Medulla oblongata (tissue), 1 donor: ENCODE results near the gene MMS22L.
A peak's percentile ranks its signal among the peaks of the same experiment; 100 is the strongest.

Experiments used
- DNase-seq: peaks from one replicate; pipeline ENCODE4 v3.0.0-alpha.2; 2015; ENCODE audit errors: extremely low spot score

The MMS22L gene, protein sequence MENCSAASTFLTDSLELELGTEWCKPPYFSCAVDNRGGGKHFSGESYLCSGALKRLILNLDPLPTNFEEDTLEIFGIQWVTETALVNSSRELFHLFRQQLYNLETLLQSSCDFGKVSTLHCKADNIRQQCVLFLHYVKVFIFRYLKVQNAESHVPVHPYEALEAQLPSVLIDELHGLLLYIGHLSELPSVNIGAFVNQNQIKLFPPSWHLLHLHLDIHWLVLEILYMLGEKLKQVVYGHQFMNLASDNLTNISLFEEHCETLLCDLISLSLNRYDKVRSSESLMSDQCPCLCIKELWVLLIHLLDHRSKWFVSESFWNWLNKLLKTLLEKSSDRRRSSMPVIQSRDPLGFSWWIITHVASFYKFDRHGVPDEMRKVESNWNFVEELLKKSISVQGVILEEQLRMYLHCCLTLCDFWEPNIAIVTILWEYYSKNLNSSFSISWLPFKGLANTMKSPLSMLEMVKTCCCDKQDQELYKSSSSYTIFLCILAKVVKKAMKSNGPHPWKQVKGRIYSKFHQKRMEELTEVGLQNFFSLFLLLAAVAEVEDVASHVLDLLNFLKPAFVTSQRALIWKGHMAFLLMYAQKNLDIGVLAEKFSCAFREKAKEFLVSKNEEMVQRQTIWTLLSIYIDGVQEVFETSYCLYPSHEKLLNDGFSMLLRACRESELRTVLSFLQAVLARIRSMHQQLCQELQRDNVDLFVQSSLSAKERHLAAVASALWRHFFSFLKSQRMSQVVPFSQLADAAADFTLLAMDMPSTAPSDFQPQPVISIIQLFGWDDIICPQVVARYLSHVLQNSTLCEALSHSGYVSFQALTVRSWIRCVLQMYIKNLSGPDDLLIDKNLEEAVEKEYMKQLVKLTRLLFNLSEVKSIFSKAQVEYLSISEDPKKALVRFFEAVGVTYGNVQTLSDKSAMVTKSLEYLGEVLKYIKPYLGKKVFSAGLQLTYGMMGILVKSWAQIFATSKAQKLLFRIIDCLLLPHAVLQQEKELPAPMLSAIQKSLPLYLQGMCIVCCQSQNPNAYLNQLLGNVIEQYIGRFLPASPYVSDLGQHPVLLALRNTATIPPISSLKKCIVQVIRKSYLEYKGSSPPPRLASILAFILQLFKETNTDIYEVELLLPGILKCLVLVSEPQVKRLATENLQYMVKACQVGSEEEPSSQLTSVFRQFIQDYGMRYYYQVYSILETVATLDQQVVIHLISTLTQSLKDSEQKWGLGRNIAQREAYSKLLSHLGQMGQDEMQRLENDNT

DNA sequence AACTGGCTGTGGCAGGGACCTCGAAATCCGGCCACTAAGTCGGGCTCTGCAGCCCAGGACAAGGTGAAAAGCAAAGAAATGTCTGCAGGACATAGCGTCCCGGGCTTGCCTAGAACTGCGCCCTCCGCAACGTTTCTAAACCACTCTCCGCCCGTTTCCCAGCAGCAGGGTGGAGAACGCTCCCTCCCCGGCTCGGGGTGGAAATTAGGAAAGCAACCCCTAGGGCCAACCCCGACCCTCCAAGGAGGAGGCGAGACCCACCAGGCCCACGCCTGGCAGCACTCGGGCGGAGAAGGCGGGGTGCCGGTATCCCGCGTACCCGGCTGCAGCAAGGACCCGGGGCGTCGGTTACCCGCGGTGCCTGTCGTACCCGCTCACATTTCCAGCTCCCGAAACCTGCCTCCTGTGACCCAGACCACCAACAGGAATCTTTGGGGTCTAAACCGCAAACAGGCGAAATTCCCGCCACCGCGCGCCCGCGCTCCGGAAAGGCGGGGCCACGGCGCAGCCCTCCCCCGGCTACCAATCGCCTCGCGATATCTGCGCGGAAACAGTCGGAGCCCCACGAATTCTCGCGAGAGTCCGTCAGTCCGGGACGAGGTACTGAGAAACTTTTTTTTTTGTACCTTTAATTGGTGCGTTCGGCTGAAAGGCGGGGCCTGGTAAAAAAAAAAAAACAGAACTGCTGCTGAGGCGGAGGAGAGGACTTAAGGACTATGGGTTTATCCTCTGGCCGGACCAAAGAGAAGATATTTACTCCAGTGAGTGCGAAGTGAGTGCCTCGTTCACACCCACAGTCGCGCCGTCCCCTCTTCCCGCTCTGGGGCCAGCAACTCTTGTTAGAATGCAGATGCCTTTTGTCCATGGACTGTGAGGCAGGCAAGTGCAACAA, at the start of gene MMS22L:
MMS22L (minus strand) TSS at position 491 of the 892 bp plus-strand sequence. CDS start 739 bp downstream, outside the sequence.
- peak; percentile 97 for DNase-seq

- DNase-seq, result no peak
These were observed 39.8 kb upstream of the MMS22L start for GRCh38 chr6:97322811-97323210.

- no peak for DNase-seq
These were observed 39.2 kb upstream of the MMS22L start for GRCh38 chr6:97322226-97322625.

- no peak for DNase-seq
These were observed 34.0 kb upstream of the MMS22L start for GRCh38 chr6:97316978-97317377.

- DNase-seq, result no peak
These were observed 29.2 kb upstream of the MMS22L start for GRCh38 chr6:97312241-97312640.

DNA sequence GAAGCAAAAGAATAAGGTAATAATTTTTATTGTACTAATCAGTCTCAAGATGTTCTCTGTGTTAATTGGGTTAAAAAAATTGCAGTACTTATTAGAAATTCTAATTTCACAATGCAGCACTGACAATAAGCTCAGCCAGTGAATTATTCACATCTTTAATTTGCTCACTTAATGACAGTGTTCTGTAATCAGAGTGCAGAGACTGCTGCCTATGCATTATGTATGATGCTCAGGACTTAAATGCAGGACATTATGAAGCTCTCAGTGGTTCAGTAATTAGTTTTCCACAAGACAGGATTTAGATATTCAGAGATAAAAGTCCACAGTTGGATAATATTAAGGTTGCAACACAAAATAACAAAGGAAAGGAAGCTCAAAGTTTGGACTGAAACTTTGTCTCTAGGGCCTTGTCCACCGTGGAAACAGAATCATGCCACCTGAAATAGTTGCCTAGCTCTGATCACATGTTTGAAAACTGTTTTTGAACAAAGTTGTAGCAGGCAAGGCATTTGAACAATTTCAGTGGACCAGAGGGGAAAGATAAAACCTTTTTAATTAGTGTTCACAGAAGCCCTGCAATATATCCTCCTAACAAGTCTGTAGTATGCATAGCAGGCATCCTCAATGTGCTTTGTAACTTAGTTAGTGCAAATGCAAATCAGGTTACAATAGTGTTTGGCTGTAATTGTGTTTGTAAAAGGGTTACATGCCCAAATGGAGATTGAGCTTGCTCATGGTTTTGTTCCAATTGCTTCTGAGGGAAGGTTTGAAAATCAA, 23.7 kb upstream of the MMS22L start:
- DNase-seq, result peak; percentile 17

DNA sequence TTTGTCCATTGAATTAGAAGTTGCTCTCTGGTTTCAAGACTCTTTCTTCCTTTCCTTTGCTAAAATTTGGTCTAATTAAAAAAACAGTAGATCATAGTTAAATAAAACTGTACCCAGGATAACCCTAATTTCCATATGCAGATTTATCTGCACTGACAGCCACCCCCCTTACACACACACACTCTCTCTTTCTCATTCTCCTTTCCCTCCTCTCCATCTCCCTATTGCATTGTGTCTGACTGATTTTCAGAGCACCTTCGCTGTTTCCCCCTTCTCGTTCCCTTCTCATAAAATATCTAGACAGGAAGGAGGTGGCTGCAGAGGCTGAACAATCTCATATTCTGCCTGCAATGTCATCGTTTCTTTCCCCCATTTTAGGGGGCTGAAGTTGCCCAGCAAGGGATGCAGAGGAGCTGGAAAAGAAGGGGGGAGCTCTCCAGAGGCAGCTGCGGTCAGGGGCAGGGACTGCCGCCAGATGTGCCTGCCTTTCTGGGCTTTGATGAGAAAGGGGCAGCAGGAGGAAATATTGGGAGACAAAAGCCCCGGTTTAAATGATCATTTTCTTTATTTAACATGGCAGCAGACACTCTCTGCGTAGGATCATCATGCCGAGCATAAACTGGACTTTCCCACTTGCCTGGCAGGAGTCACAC, 22.5 kb upstream of the MMS22L start:
- DNase-seq, result peak; percentile 23

DNA sequence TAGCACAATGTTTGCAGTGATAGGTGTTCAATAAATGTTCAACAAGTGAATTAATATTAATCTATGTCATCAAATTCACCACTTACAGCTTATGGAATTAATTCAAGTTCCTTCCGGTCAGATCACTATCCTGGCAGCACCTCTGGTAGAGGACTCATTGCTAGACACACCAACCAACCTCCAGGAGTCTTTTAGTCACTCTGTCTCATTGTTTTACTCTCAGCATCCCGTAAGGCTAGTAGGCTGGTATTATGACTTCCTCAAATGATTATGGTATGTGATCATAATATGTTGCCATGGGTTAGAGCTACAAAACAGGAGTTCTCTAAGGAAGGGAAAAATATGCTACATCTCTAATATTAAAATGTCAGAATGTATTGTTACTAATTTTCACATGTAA, 21.7 kb upstream of the MMS22L start:
- DNase-seq, result no peak

- no peak for DNase-seq
These were observed 11.4 kb upstream of the MMS22L start for GRCh38 chr6:97294451-97294850.

DNA sequence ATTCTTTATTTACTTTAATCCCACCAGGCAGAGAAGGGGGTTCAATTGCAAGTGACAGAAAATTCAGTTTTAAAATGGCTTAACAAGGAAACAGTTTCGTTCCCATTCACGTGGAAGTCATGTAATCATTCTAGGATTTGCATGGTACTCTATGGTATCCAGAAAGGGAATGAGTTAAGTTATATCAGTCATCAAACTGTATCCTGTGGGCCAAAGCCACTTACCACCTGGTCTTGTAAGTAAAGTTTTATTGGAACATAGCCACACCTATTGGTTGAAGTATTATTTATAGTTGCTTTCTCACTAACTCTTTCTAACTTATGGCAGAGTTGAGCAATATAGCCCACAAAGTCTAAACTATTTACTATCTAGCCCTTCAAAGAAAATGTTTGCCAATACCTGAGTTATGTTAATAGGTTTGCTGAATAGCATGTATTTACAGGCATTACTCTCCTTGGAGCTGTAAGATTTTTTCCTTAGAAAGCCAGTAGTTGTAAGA, 10.2 kb upstream of the MMS22L start:
- no peak for DNase-seq

- no peak for DNase-seq
These were observed 9.7 kb upstream of the MMS22L start for GRCh38 chr6:97292671-97293070.

GRCh38 chr6:97291896-97292295, 8.9 kb upstream of the MMS22L start:
- DNase-seq, result no peak

- no peak for DNase-seq
These were observed 6.3 kb upstream of the MMS22L start for GRCh38 chr6:97289332-97289731.

- DNase-seq, result no peak
These were observed 5.2 kb upstream of the MMS22L start for GRCh38 chr6:97288188-97288587.

DNA sequence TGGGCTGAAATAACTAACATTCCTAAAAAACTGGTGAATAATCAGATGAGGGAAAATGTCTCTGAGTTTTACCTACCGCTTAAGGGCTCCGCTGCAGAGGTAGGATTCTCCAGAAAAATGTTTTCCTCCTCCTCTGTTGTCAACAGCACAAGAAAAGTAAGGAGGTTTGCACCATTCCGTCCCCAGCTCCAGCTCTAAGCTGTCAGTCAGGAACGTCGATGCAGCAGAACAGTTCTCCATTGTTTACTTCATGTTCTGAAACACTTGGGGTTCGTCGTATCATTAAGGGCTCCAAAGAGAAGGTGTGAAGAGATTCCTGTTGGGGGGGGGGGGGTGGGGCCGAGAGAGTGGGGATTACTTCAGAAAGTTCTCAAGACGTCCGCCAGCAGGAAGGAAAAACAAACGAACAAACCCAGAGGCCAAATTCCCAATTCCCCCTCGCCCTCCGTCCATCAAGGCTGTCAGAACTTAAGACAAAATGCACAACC, 734 bp downstream of the MMS22L start:
- peak; percentile 29 for DNase-seq

GRCh38 chr6:97280766-97281165, 2.2 kb downstream of the MMS22L start:
- DNase-seq, result no peak

DNA sequence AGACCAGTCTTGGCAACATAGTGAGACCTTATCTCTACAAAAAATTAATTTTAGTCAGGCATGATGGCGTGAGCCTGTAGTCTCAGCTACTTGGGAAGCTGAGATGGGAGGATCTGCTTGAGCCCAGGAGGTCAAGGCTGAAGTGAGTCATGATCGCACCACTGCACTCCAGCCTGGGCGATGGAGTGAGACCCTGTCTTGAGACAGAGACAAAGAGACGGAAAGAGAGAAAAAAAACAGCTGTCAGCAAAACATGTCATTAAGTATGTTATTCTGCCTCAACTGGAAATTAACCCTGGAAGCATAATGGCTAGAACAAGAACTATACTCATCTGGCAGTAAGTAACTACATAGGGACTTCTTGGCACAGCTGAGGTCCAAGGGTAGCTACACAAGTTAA, 7.2 kb downstream of the MMS22L start:
- DNase-seq, result no peak

- DNase-seq, result no peak
These were observed 13.2 kb downstream of the MMS22L start for GRCh38 chr6:97269821-97270220.

- no peak for DNase-seq
These were observed 20.3 kb downstream of the MMS22L start for GRCh38 chr6:97262676-97263075.
